Mononuclear cell (primary cell): Measurements from ENCODE around the gene TMEM185B. TPM values are rescaled to one million over a fixed set of nuclear protein-coding genes. Genes with fewer than 3 reads are reported as not detected.
A peak's percentile ranks its signal among the peaks of the same experiment; 100 is the strongest.

Experiments used
- H3K27me3 ChIP-seq: 2 replicates; pipeline ENCODE4 v1.6.0; 2011; ENCODE audit warnings: low read length, control low read depth; ENCODE audit not compliant: insufficient read depth
- H3K4me1 ChIP-seq: 2 replicates; pipeline ENCODE4 v1.5.1; 2011; ENCODE audit warnings: mild to moderate bottlenecking, low read length, control low read depth; ENCODE audit not compliant: insufficient read depth
- H3K4me3 ChIP-seq: 2 replicates; pipeline ENCODE4 v1.5.1; 2011; ENCODE audit warnings: mild to moderate bottlenecking, low read length, moderate library complexity
- H3K9me3 ChIP-seq: 2 replicates; pipeline ENCODE4 v1.5.1; 2011; ENCODE audit warnings: low read depth, mild to moderate bottlenecking, control low read depth, low read length
- total RNA-seq: library from RNA; depleted of rRNA; stranded (reverse); fragments of >200 nt; gene quantifications from one replicate; pipeline ENCODE4 v1.2.3, GENCODE V29; 2012

Gene TMEM185B
- total RNA-seq, 1 donor, result 17.5 TPM

DNA sequence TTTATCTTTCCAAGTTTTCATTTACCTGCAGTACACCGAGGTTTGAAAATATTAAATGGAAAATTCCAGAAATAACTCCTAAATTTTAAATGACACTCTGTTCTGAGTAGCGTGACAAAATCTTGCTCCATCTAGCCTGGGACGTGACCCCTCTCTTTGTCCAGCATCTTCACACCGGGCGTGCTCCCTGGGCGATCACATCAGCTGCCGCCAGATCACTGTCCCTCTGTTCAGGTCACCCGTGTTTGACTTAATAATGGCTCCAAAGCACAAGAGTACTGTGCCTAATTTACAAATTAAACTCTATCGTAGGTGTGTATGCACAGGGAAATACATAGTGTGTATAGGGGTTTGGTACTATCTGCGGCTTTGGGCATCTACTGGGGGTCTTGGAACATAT lies 6.1 kb upstream of the TMEM185B start:
- no peak overlapping the region for H3K4me3 ChIP-seq
- H3K4me1 ChIP-seq, result peaks cover 40% of the 10 kb centered on the region
- no peaks in the 10 kb centered on the region for H3K9me3 ChIP-seq
- H3K27me3 ChIP-seq, result no peaks in the 10 kb centered on the region

DNA sequence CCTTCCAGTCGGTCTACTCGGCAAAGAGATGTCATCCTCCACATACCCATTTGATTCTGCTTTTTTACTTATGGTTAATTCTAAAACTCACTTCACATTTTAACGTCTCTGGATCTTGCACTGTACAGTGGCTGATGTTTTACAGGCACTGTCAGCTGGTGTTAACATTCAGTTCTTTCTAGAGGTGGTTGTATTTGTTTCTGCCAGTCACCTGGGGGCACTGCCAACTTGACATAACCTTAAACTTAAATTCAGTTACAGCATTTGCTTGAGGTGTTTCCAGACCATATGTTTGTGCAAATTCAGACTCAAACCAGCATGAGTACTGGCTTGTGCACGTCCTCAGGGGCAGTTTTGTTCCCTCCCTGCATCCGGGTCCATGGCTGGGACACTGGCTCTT lies 5.3 kb upstream of the TMEM185B start:
- H3K4me1 ChIP-seq, result peaks cover 47% of the 10 kb centered on the region
- H3K4me3 ChIP-seq, result no peak overlapping the region
- no peaks in the 10 kb centered on the region for H3K9me3 ChIP-seq
- no peaks in the 10 kb centered on the region for H3K27me3 ChIP-seq

DNA sequence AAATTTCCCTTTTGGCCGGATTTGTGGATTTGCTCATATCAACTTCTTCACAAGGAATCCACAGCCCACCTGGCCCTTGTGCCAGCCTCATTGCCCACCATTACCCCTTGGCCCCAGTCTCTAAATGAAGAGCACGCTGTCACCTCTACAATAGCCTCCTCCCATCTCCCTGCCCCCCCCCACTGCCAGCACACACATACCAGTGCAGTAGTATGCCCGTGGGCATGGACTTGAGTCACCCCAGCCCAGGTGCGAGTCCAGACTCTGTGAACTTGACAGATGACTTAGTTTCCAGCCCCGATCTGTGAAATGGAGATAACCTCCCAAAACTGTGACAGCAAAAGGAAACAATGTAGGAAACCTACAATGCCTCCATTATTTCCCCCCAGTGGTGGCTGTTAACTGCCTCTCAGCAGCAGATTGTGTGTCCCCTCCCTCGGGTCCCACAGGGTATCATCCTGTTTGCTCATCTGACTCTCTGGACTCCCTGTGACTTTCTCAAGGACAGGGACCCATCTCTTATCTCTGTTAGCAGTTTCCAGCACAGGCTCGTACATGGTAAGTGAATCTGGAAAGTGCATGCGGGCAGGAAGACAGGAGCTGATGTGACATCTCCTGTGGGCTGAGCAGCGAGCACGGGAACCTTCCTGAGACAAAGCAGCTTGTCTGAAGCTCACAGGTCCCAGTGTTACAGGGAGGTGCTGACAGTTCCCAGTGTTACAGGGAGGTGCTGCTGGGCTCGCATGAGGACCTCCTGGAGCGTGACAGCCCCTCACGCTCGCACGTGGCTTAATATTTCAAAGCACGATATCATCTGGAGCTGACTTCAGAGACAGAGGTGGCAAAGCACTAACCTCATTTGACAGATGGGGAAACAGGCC lies 4.2 kb upstream of the TMEM185B start:
- Histone ChIP-seq H3K4me3 (no peak overlapping the region), H3K9me3 (no peaks in the 10 kb centered on the region), H3K27me3 (no peaks in the 10 kb centered on the region), H3K4me1 (peaks cover 43% of the 10 kb centered on the region)

DNA sequence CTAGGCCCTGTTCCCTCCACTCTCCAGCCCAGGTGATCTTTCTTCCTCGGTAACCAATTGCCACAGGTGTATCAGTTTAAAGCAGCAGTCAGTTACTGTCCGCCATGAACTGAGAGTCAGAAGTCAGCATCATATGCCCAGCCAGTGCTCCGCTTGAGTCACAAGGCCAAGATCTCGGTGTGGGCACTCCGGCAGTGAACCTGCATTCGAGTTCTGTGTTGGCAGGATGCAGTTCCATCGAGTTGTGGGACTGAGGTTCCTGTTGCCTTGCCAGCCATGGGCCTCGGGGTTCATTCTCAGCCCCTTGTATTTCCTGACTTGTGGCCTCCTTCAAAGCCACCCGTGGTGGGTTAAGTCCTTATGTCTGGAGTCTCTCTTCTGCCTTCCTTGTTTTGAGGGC lies 3.1 kb upstream of the TMEM185B start:
- no peaks in the 10 kb centered on the region for H3K27me3 ChIP-seq
- peaks cover 44% of the 10 kb centered on the region for H3K4me1 ChIP-seq
- H3K9me3 ChIP-seq, result no peaks in the 10 kb centered on the region
- no peak overlapping the region for H3K4me3 ChIP-seq

DNA sequence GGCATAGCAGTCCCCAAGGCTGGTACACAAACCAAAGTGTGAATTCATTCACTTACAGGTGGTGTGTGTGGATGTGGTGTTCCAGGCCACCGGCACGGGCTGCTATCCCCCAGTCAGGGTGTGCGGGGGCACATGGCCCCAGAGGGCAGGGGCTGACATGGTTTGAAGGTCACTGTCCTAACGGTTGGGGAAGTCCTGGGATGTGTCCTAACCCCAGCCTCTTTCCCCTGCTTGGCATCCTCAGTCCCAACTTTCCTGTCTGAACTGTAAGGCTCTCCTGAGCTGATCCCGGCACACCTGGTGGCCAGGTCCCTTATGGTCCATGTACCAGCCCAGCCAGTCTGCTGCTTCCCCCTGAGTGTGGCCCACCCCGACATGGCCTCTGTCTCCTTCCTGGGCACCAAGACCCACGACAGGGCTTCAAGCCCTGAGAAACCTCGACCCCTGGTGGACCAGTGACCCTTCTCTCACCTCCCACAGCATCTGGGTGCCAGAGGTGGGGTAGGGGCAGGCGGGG lies 2.4 kb upstream of the TMEM185B start:
- Histone ChIP-seq H3K27me3 (no peaks in the 10 kb centered on the region), H3K4me3 (no peak overlapping the region), H3K4me1 (peaks cover 38% of the 10 kb centered on the region), H3K9me3 (no peaks in the 10 kb centered on the region)

DNA sequence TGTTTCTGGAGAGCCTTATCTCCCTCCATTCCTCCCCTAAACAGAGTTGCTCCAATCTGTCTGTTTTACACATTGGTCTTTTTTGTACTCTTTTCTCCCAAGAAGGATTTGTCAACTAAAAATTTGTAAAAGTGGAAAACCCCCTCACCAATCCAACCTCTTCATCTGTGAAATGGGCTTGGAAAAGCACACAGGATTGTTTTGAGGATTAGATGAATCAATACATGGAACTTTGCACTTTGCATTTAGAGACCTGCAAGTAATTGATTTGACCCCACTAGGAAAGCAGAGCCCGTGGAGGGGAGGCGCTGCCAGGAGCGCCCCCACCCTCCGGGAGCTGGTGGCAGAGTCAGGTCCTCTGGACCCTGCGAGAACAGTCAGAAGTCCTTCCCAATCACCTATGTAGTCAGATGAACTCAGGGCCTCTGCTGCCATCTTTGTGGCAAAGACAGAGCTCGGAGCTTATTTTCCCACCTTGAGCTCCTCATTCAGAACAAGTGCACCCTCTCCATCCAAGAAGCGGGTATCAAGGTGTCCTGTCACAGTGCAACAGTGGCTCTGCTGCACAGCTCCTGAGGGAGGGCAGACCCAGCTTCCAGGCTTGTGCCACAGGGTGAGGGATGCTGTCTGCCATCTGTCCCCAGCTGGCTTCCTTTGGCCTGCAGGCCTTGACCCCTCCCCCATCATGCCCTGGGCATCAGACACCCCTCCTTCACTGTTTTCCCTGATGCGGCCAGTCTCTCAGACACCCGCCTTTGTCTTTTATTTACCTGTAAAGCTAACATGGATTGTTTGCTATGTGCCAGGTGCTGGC lies 1.7 kb upstream of the TMEM185B start:
- Histone ChIP-seq H3K9me3 (no peaks in the 10 kb centered on the region), H3K4me1 (peaks cover 38% of the 10 kb centered on the region), H3K27me3 (no peaks in the 10 kb centered on the region), H3K4me3 (no peak overlapping the region)

DNA sequence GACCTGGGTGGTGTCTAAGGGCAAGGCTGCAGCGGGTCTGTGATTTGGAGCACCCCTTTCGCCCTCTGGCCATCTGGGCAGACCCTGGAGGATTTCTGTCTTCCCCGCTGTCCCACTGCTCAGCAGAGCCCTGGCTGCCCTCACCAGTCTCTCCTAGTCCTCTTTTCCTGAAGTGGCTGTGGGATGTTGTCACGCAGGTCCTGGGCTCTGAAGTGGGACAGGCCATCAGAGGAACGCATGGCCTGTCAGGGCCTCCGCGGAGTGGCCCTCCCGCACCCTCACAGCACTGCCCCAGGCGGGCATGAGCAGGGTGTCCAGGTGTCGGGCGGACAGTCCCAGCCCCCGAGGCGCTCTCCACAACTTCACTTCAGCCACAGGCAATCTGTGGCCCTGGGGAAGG lies 1.1 kb upstream of the TMEM185B start:
- Histone ChIP-seq H3K4me1 (peaks cover 32% of the 10 kb centered on the region), H3K27me3 (no peaks in the 10 kb centered on the region), H3K4me3 (no peak overlapping the region), H3K9me3 (no peaks in the 10 kb centered on the region)

DNA sequence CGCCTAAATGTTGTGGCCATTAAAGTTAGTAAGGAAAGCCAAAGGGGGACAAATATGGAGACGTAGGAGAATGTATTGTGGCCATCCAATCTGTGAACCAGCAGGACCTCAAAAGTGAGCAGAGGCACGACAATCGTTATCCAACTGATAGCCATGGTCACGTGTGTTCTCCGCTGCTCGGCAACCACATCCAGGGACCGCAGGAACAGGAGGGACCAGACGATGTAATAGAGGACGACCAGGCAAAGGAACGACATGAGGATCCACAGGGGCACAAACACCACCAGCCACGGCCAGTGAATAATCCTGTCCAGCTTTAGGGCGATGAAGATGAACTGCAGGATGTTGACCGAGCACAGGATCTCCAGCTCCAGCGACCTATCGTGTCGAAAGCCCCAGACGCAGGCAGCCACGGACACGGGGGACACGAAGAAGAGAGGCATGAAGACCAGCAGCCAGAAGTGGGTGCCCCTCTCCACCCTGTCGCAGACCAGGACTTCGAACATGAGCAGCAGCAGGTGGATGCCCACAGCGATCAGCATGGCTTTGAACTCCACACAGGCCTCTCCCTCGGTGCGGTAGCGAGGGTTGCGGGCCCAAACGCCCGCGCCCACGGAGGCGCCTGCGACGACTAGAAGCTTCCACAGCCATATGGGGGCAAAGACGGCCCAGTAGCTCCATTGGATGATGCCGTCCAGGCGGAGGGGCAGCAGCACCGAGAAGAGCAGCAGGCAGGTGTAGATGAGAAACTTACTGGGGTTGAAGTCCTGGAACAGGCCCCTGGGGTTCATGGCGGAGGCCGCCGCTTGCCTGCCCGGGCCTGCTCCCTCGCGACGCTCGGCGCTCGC lies 790 bp downstream of the TMEM185B start:
- Histone ChIP-seq H3K4me1 (peaks cover 32% of the 10 kb centered on the region), H3K4me3 (peak overlapping the region; percentile 58), H3K27me3 (no peaks in the 10 kb centered on the region), H3K9me3 (no peaks in the 10 kb centered on the region)

DNA sequence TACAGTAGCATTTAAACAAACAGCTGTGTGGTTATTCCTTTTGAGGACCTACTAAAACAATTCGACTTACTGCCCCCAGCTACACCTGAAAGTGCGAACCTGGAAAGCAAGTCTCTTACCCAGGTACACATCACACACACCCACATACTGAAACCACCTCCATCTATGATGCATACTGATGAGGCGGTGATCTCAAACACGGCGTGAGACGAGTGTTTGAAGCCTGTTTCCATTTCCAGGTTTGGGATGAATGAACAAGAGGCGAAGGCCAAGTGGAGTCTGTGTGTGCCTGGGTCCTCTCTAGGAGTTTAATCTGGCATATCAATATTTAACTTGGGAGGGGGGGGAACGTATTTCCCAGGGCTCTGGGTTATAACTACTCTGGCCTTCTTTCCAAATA lies 1.6 kb downstream of the TMEM185B start:
- Histone ChIP-seq H3K4me3 (no peak overlapping the region), H3K27me3 (no peaks in the 10 kb centered on the region), H3K4me1 (peaks cover 32% of the 10 kb centered on the region), H3K9me3 (no peaks in the 10 kb centered on the region)

DNA sequence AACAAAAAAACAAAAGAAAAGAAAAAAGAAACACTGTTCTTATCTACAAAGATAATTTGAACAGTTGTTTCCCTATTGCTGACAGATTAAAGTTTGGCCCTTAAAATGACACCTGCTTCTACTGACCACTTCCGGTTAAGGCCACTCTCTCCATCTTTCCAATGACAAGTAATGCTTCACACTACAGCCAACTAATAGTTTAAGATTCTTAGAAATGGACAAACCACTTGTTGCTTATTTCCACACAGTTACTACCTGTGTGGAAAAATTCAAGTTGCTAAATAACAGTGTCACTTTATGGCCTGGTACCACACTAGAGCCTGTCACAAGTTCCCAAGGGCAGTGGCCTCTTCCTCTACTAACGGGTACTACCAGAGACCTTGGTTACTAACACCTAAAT lies 2.4 kb downstream of the TMEM185B start:
- Histone ChIP-seq H3K27me3 (no peaks in the 10 kb centered on the region), H3K4me1 (peaks cover 32% of the 10 kb centered on the region), H3K9me3 (no peaks in the 10 kb centered on the region), H3K4me3 (no peak overlapping the region)

DNA sequence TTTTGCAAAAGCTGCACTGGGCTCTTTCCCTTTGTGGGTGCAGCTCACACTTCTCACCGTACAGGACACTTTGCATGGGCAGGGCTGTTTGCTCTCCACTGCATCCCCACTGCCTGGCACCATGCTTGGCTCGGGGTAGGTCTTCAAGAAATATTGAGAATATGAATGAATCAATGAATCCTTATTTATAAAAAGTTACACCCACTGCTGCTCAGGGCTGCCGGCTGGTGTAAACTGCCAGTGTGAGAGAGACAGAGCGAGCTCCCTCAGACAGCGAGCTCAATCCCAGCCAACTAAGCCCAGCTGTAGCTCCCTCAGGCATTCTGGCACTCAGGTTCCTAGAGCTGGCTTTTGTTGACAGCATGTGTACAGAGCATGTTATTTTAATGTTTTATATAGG lies 3.4 kb downstream of the TMEM185B start:
- no peak overlapping the region for H3K4me3 ChIP-seq
- H3K9me3 ChIP-seq, result no peaks in the 10 kb centered on the region
- peaks cover 32% of the 10 kb centered on the region for H3K4me1 ChIP-seq
- no peaks in the 10 kb centered on the region for H3K27me3 ChIP-seq

DNA sequence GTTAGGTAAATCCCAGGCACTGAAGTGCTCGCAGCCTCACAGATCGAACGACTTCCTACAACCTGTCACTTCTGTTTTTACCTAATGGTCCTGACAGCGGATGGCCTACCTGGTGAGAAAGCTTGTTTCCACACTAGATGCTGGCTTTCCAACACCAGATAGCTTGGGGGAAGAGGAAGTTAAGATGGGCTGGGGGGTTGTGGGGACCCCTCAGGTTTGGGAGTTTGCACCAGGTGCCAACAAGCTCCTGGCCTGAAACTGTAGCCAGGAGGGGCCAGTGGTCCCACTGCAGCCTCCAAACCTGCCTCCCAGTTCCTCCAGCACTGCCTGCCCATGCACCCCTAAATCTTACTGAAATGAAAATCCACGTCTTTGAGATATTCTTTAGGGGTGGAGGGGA lies 3.9 kb downstream of the TMEM185B start:
- Histone ChIP-seq H3K4me3 (no peak overlapping the region), H3K4me1 (peaks cover 30% of the 10 kb centered on the region), H3K9me3 (no peaks in the 10 kb centered on the region), H3K27me3 (no peaks in the 10 kb centered on the region)

DNA sequence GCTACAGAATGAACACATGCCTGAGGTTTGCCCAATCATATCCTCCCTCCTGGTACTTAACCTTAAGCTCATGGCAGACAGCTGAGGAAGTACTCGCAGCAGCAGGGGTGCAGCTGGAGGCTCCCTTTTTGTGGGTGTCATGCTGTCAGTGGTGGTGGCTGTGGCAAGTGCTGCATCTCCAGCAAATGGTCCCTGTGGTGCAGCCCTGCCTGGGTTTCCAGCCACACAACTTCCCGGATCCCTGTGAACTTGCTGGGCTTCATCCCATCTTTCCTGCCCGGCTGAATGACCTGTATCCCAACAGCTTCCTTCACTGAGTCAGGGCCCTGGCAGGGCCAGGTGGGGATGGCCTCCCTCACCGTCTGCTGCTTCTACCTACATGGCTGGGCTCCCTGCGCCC lies 5.0 kb downstream of the TMEM185B start:
- H3K4me3 ChIP-seq, result no peak overlapping the region
- H3K27me3 ChIP-seq, result no peaks in the 10 kb centered on the region
- H3K9me3 ChIP-seq, result no peaks in the 10 kb centered on the region
- peaks cover 22% of the 10 kb centered on the region for H3K4me1 ChIP-seq

DNA sequence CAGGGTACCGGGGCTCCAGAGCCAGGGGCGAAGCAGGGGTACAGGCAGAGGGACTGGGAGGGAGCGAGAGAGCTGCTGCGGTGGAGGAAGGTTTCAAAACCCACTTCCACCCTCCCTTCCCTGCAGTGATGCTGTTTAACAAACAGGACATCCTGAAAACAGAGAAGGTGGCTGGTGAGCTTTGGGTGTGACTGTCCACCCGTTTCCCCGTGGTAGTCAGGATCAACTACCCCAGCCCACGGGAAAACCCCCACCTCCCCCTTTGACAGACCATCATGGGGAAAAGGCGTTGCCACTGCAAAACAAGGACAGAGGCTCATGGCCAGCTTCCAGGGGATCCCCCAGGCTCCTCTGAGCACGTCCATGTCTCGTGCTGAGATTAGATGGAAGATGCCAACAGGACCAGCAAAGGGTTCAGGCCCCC lies 12.9 kb downstream of the TMEM185B start:
- Histone ChIP-seq H3K9me3 (no peaks in the 10 kb centered on the region), H3K4me3 (no peak overlapping the region), H3K4me1 (peaks cover 12% of the 10 kb centered on the region), H3K27me3 (no peaks in the 10 kb centered on the region)
